Fibroblast of pulmonary artery (primary cell): ENCODE measurements around the gene TTC28.

Source experiments
- DNase-seq: peaks from one replicate; pipeline ENCODE4 v3.0.0-alpha.2; 2010; ENCODE audit warnings: low read depth
- H3K4me3 ChIP-seq: replicated peaks from 2 replicates; pipeline ENCODE4 v1.5.1; 2011; ENCODE audit warnings: low read depth, mild to moderate bottlenecking, control low read depth, low read length, moderate library complexity
- CTCF ChIP-seq: IDR thresholded peaks from 2 replicates; pipeline ENCODE4 v1.5.1; 2011; ENCODE audit warnings: mild to moderate bottlenecking, control low read depth, low read length, inconsistent platforms; ENCODE audit errors: missing control alignments

The TTC28 gene

GRCh38 chr22:28112548-28113043 is 567.0 kb downstream of the TTC28 start:
- peak; percentile 69 for DNase-seq
- no peak overlapping the region for H3K4me3 ChIP-seq

GRCh38 chr22:28112190-28112544 is 567.5 kb downstream of the TTC28 start:
- TF ChIP-seq CTCF = no peak
- DNase-seq = no peak

More at GRCh38 chr22:28112548-28113043, 567.0 kb downstream of the TTC28 start:
- TF ChIP-seq CTCF = peak; percentile 55

GRCh38 chr22:28111501-28112189 is 568.0 kb downstream of the TTC28 start:
- no peak for TF ChIP-seq CTCF
- no peak for DNase-seq
- no peak overlapping the region for H3K4me3 ChIP-seq

More at GRCh38 chr22:28112190-28112544, 567.5 kb downstream of the TTC28 start:
- H3K4me3 ChIP-seq = no peak overlapping the region

GRCh38 chr22:28108851-28109250 is 570.8 kb downstream of the TTC28 start:
- TF ChIP-seq CTCF = no peak
- no peak overlapping the region for H3K4me3 ChIP-seq
- no peak for DNase-seq

- no peak for TF ChIP-seq CTCF
- no peak for DNase-seq
- H3K4me3 ChIP-seq = no peak overlapping the region
These were observed 573.0 kb downstream of the TTC28 start for GRCh38 chr22:28106617-28107016.

GRCh38 chr22:28105988-28106387 is 573.7 kb downstream of the TTC28 start:
- no peak for TF ChIP-seq CTCF
- no peak overlapping the region for H3K4me3 ChIP-seq
- DNase-seq = no peak

- no peak for TF ChIP-seq CTCF
- H3K4me3 ChIP-seq = no peak overlapping the region
- DNase-seq = peak; percentile 55
These were observed 574.2 kb downstream of the TTC28 start for GRCh38 chr22:28105413-28105812.
